Heart right ventricle (tissue), 16 donors: Measurements from ENCODE around the gene ITSN2. TPM values are rescaled to one million over a fixed set of nuclear protein-coding genes. Genes with fewer than 3 reads are reported as not detected.

Experiments used
- ATAC-seq, 8 donors: fragments of 200-7000 bp; cut with Tn5 transposase; one replicate each; pipeline ENCODE4 v1.9.1; 2020; ENCODE audit warnings: mild to moderate bottlenecking in 8 of 8, moderate library complexity in 8 of 8, moderate number of reproducible peaks in 1 of 8
- DNase-seq, 2 donors: peaks; one replicate each; pipeline ENCODE4 v3.0.0-alpha.2; 2020
- H3K27ac ChIP-seq, 10 donors: fragments of 200-600 bp; sonication (generic) in 2 of 10; one replicate each; pipeline versions ENCODE4 v1.5.0 to v1.8.0; 2020 to 2022; ENCODE audit warnings: mild to moderate bottlenecking in 3 of 10
- H3K27me3 ChIP-seq, 7 donors: fragments of 200-600 bp; one replicate each; pipeline ENCODE4 v1.8.0; 2021 to 2022; ENCODE audit warnings: mild to moderate bottlenecking in 2 of 7
- H3K36me3 ChIP-seq, 9 donors: fragments of 200-600 bp; sonication (generic) in 1 of 9; one replicate each; pipeline versions ENCODE4 v1.5.0 to v1.8.0; 2020 to 2022; ENCODE audit warnings: mild to moderate bottlenecking in 2 of 9
- H3K4me1 ChIP-seq, 9 donors: fragments of 200-600 bp; sonication (generic) in 1 of 9; one replicate each; pipeline versions ENCODE4 v1.5.0 to v1.8.0; 2020 to 2022; ENCODE audit warnings: mild to moderate bottlenecking in 4 of 9
- H3K4me3 ChIP-seq, 10 donors: fragments of 200-600 bp; sonication (generic) in 2 of 10; one replicate each; pipeline versions ENCODE4 v1.5.0 to v1.8.0; 2020 to 2022; ENCODE audit warnings: mild to moderate bottlenecking in 7 of 10, moderate library complexity in 2 of 10
- H3K9me3 ChIP-seq, 11 donors: fragments of 200-600 bp in 10 of 11; sonication (generic) in 2 of 11; one replicate each; pipeline versions ENCODE4 v1.5.0 to v1.8.0; 2013 to 2022; ENCODE audit warnings: mild to moderate bottlenecking in 2 of 11, control low read depth in 1 of 11, moderate library complexity in 1 of 11
- CTCF ChIP-seq, 9 donors: fragments of 200-600 bp; sonication (generic) in 2 of 9; IDR thresholded peaks; one replicate each; pipeline versions ENCODE4 v1.5.0 to v1.8.0; 2021 to 2022; ENCODE audit warnings: antibody characterized with exemption in 9 of 9, mild to moderate bottlenecking in 5 of 9, moderate library complexity in 1 of 9
- WGBS, 2 donors: extraction: QIAGEN DNeasy Blood & Tissue Kit; methylation state at CpG; one replicate each; pipeline ENCODE4 v1.1.7; 2013; ENCODE audit warnings: inconsistent platforms in 1 of 2; 5-methylcytosine and 5-hydroxymethylcytosine counted together
- intact Hi-C, 10 donors: fragments of 100-400 bp; cut with DNase I; formaldehyde crosslinking; loops; one replicate each; pipeline versions ENCODE4 v1.11.1 to v1.14.2; 2022
- polyA plus RNA-seq, 2 donors: library from polyadenylated mRNA; stranded (reverse); fragments of 200-250 nt; gene quantifications; one replicate each; pipeline ENCODE4 v1.2.3, GENCODE V29; 2013
- total RNA-seq, 10 donors: library from RNA; stranded (reverse); fragmentation: NEBNext Ultra II Directional in 3 of 10; extraction: Animal tissue kit (Norgen Biotek cat#: 25700) in 3 of 10; gene quantifications; one replicate each; pipeline versions ENCODE4 v1.2.1 to v1.2.4, GENCODE V29; 2021 to 2023
- donor health status: Arrhythmogenic right ventricular cardiomyopathy.
- donor health status: ischemic (EF 13 %, LVEDD 7.1; RV severe dilation, severe dysfunction).
- donor health status: healthy with polysubstance abuse.
- donor health status: DM: no; HTN: yes; CAD: no.
- donor health status: DM: no; HTN: no; CAD: no.
- donor health status: ischemic (EF 25% LVEDD 6.9; RV normal size, moderate dysfunction).
- donor health status: ischemic (EF 25% LVEDD 5.7; RV mildly dilated, moderate dysfunction).
- donor health status: healthy.
- donor health status: DM: yes; HTN: yes; CAD: no.
- donor health status: Ischemic cardiomyopathy.
- donor health status: ischemic (EF 35%, LVEDD 5.7; RV mildly dilated, moderate dysfunction).
- donor health status: nonischemic (EF 11% LVEDD 7.7; RV severe dilation, severe dysfunction).
- donor health status: DM: yes; HTN: yes; CAD: no.
- donor health status: PGD.
- donor health status: ischemic (EF 29% LVEDD 5.4; RV normal size, mild dysfunction).
- donor health status: nonischemic (EF 23%, LVEDD 6.1; RV moderate dilation, normal function).

The ITSN2 gene
- total and polyA plus RNA-seq, 12 donors: 16.8 to 49.8 (median 38.2) TPM

- Histone ChIP-seq H3K4me1 (no peaks in the 10 kb centered on the region), H3K4me3 (no peak overlapping the region), H3K9me3 (peaks cover 0 to 16% (median 0%) of the 10 kb centered on the region in 11 donors), H3K36me3 (no peaks in the 10 kb centered on the region), H3K27ac (no peak overlapping the region), H3K27me3 (no peaks in the 10 kb centered on the region)
- intact Hi-C loops: no loop called here
- DNase-seq (no peak), ATAC-seq (no peak)
- 63 to 72% methylated on average over 10 of the region's 10 CpGs for WGBS, 2 donors
- TF ChIP-seq CTCF (IDR thresholded peaks at IDR 0.05): no peak
Measured at GRCh38 chr2:24189551-24189950, 170.8 kb downstream of the ITSN2 start.

GRCh38 chr2:24183366-24184069 lies 176.8 kb downstream of the ITSN2 start:
- Histone ChIP-seq H3K27me3 (no peaks in the 10 kb centered on the region), H3K4me3 (no peak overlapping the region), H3K36me3 (no peaks in the 10 kb centered on the region), H3K9me3 (peaks cover 0 to 16% (median 0%) of the 10 kb centered on the region in 11 donors), H3K27ac (no peak overlapping the region), H3K4me1 (no peaks in the 10 kb centered on the region)
- TF ChIP-seq CTCF (IDR thresholded peaks at IDR 0.05): no peak
- 83 to 86% methylated on average over 6 of the region's 6 CpGs for WGBS, 2 donors
- intact Hi-C loops: no loop called here
- DNase-seq: no peak
- no peak for ATAC-seq

- WGBS, 2 donors: 91 to 95% methylated on average over 7 of the region's 7 CpGs
- Histone ChIP-seq H3K4me1 (no peaks in the 10 kb centered on the region), H3K36me3 (no peaks in the 10 kb centered on the region), H3K27me3 (no peaks in the 10 kb centered on the region), H3K9me3 (peaks cover 0 to 12% (median 0%) of the 10 kb centered on the region in 11 donors), H3K27ac (no peak overlapping the region), H3K4me3 (no peak overlapping the region)
- DNase-seq (no peak), ATAC-seq (no peak)
- no peak for TF ChIP-seq CTCF (IDR thresholded peaks at IDR 0.05)
- intact Hi-C loops: no loop called here
Measured at GRCh38 chr2:24182507-24182906, 177.8 kb downstream of the ITSN2 start.

GRCh38 chr2:24181849-24182248 lies 178.5 kb downstream of the ITSN2 start:
- TF ChIP-seq CTCF (IDR thresholded peaks at IDR 0.05): no peak
- Histone ChIP-seq H3K27ac (no peak overlapping the region), H3K27me3 (no peaks in the 10 kb centered on the region), H3K36me3 (no peaks in the 10 kb centered on the region), H3K4me3 (no peak overlapping the region), H3K9me3 (peaks cover 0 to 10% (median 0%) of the 10 kb centered on the region in 11 donors), H3K4me1 (no peaks in the 10 kb centered on the region)
- DNase-seq (no peak), ATAC-seq (no peak)
- intact Hi-C loops: no loop called here
- 60 to 61% methylated on average over 6 of the region's 6 CpGs for WGBS, 2 donors
